ENCODE data around the gene AKT1S1. TPM values are rescaled to one million over a fixed set of nuclear protein-coding genes. Genes with fewer than 3 reads are reported as not detected.

Gene AKT1S1
- total RNA-seq, 1 experiment from 2014 or later = 64.6 TPM

DNA sequence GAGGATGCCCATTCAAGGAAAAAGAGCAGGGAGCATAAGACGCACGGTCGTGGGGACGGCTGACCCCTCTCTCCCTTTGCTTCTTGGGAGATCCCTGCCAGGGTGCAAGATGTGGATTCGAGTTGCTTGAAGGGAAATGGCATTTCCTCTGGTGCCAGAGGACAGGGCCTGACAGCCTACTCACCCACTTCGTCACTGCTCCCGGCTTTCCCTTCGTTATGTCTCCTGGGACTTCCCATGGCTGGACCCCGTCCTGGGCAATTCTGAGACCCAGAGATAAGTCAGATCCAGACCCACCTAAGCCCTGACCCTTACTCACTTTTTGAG lies 1.6 kb upstream of the AKT1S1 start:
- H3K4me1 ChIP-seq = peaks cover 9% of the 10 kb centered on the region; the same call in 1 of the 2 replicates
- Mint-ChIP-seq H3K4me1 (ENCODE audit: low read depth, unreplicated experiment) (no peaks in the 10 kb centered on the region), H3K9me3 (ENCODE audit: unreplicated experiment) (no peaks in the 10 kb centered on the region), H3K4me3 (ENCODE audit: unreplicated experiment) (no peak overlapping the region), H3K27ac (ENCODE audit: unreplicated experiment) (no peak overlapping the region), H3K27me3 (ENCODE audit: insufficient read depth, unreplicated experiment) (no peaks in the 10 kb centered on the region), H3K36me3 (ENCODE audit: insufficient read depth, unreplicated experiment) (peaks cover 10% of the 10 kb centered on the region)
- BruUV-seq (replicated peaks) = TSS peak; percentile 58
- H3K4me3 ChIP-seq (ENCODE audit: low read depth, low read length) = peak overlapping the region; percentile 50
- POLR2A ChIA-PET = interaction anchor here (0.7 to 1.2 kb wide), 2 partner anchors 11 kb away, joined by 3 to 4 read pairs; no protein-coding TSS in a partner anchor
- TF ChIP-seq CTCF (IDR thresholded peaks at IDR 0.05; ENCODE audit: insufficient read depth in 1 of 2, low read depth in 1 of 2, low read length in 1 of 2, severe bottlenecking in 1 of 2, unreplicated experiment in 1 of 2) = no peak
- H3K36me3 ChIP-seq (ENCODE audit: control insufficient read depth, insufficient read depth, low read length) = peaks cover 13% of the 10 kb centered on the region
- no peaks in the 10 kb centered on the region for H3K27me3 ChIP-seq (replicated peaks; ENCODE audit: control insufficient read depth, insufficient read depth, low read length)
- DNase-seq = no peak
- 0 out of 2 replicates have a peak, but pooled peaks cover 4% of the 10 kb centered on the region for H3K9me3 ChIP-seq
- intact Hi-C loops (cut with micrococcal nuclease; ENCODE audit: unreplicated experiment) = loop anchor here (1.0 to 10.0 kb wide), 2 partner anchors 12 to 436 kb away; no protein-coding TSS in a partner anchor
- CTCF ChIA-PET = no interaction called here

- Mint-ChIP-seq H3K9me3 (ENCODE audit: unreplicated experiment) (no peaks in the 10 kb centered on the region), H3K27me3 (ENCODE audit: insufficient read depth, unreplicated experiment) (no peaks in the 10 kb centered on the region), H3K36me3 (ENCODE audit: insufficient read depth, unreplicated experiment) (peaks cover 14% of the 10 kb centered on the region), H3K4me1 (ENCODE audit: low read depth, unreplicated experiment) (no peaks in the 10 kb centered on the region), H3K4me3 (ENCODE audit: unreplicated experiment) (no peak overlapping the region), H3K27ac (ENCODE audit: unreplicated experiment) (no peak overlapping the region)
- Histone ChIP-seq H3K4me3 (ENCODE audit: low read depth, low read length) (peak overlapping the region; percentile 50), H3K27me3 (replicated peaks; ENCODE audit: control insufficient read depth, insufficient read depth, low read length) (no peaks in the 10 kb centered on the region), H3K9me3 (0 out of 2 replicates have a peak, but pooled peaks cover 4% of the 10 kb centered on the region), H3K36me3 (ENCODE audit: control insufficient read depth, insufficient read depth, low read length) (peaks cover 13% of the 10 kb centered on the region), H3K4me1 (peaks cover 9% of the 10 kb centered on the region; the same call in 1 of the 2 replicates)
- DNase-seq = peak; percentile 99 to 100
- no peak for TF ChIP-seq CTCF (IDR thresholded peaks at IDR 0.05; ENCODE audit: insufficient read depth in 1 of 2, low read depth in 1 of 2, low read length in 1 of 2, severe bottlenecking in 1 of 2, unreplicated experiment in 1 of 2)
- no TSS peak for BruUV-seq (replicated peaks)
- intact Hi-C loops (cut with micrococcal nuclease; ENCODE audit: unreplicated experiment) = loop anchor here (1.0 to 10.0 kb wide), 5 partner anchors 9 to 437 kb away; partner anchors contain the start of genes AP2A1 and RRAS
- ChIA-PET CTCF (interaction anchor here (0.8 kb wide), 1 partner anchor 12 kb away, joined by 4 read pairs; no protein-coding TSS in a partner anchor), POLR2A (interaction anchor here (0.7 to 2.4 kb wide), 7 partner anchors 9 to 451 kb away, joined by 3 to 12 read pairs (median 5); partner anchors contain the start of genes ATF5, KCNC3, NUP62 and PNKP)
Measured at GRCh38 chr19:49877879-49878743, 956 bp upstream of the AKT1S1 start.

- peak overlapping the region; percentile 87 for H3K4me3 ChIP-seq (ENCODE audit: low read depth, low read length)
- H3K4me3 Mint-ChIP-seq (ENCODE audit: unreplicated experiment) = no peak overlapping the region
- peaks cover 14% of the 10 kb centered on the region for H3K36me3 Mint-ChIP-seq (ENCODE audit: insufficient read depth, unreplicated experiment)
- no peaks in the 10 kb centered on the region for H3K4me1 Mint-ChIP-seq (ENCODE audit: low read depth, unreplicated experiment)
- no peaks in the 10 kb centered on the region for H3K27me3 Mint-ChIP-seq (ENCODE audit: insufficient read depth, unreplicated experiment)
- no peak for TF ChIP-seq CTCF (IDR thresholded peaks at IDR 0.05; ENCODE audit: insufficient read depth in 1 of 2, low read depth in 1 of 2, low read length in 1 of 2, severe bottlenecking in 1 of 2, unreplicated experiment in 1 of 2)
- ChIA-PET POLR2A (interaction anchor here (0.5 to 2.4 kb wide), 9 partner anchors 7 to 235 kb away, joined by 3 to 12 read pairs (median 3); partner anchors contain the start of genes AP2A1, ATF5, NUP62 and PNKP), CTCF (interaction anchor here (0.8 to 1.4 kb wide), 2 partner anchors 10 to 14 kb away, joined by 3 to 4 read pairs; no protein-coding TSS in a partner anchor)
- no peaks in the 10 kb centered on the region for H3K27me3 ChIP-seq (replicated peaks; ENCODE audit: control insufficient read depth, insufficient read depth, low read length)
- intact Hi-C loops (cut with micrococcal nuclease; ENCODE audit: unreplicated experiment) = loop anchor here (1.0 to 10.0 kb wide), 5 partner anchors 7 to 438 kb away; partner anchors contain the start of genes AP2A1, ATF5, NUP62 and RRAS
- BruUV-seq (replicated peaks) = no TSS peak
- H3K36me3 ChIP-seq (ENCODE audit: control insufficient read depth, insufficient read depth, low read length) = peaks cover 9% of the 10 kb centered on the region
- peak; percentile 98 for DNase-seq
- H3K4me1 ChIP-seq = peaks cover 9% of the 10 kb centered on the region; the same call in 1 of the 2 replicates
- H3K9me3 ChIP-seq = no peaks in the 10 kb centered on the region
- H3K27ac Mint-ChIP-seq (ENCODE audit: unreplicated experiment) = no peak overlapping the region
- no peaks in the 10 kb centered on the region for H3K9me3 Mint-ChIP-seq (ENCODE audit: unreplicated experiment)
Measured at GRCh38 chr19:49876422-49877019, 634 bp downstream of the AKT1S1 start.
